Measurements from ENCODE around the gene CLTC.

GRCh38 chr17:59716427-59716826 is 96.7 kb downstream of the CLTC start:
- TF ChIP-seq, protein P1, sequence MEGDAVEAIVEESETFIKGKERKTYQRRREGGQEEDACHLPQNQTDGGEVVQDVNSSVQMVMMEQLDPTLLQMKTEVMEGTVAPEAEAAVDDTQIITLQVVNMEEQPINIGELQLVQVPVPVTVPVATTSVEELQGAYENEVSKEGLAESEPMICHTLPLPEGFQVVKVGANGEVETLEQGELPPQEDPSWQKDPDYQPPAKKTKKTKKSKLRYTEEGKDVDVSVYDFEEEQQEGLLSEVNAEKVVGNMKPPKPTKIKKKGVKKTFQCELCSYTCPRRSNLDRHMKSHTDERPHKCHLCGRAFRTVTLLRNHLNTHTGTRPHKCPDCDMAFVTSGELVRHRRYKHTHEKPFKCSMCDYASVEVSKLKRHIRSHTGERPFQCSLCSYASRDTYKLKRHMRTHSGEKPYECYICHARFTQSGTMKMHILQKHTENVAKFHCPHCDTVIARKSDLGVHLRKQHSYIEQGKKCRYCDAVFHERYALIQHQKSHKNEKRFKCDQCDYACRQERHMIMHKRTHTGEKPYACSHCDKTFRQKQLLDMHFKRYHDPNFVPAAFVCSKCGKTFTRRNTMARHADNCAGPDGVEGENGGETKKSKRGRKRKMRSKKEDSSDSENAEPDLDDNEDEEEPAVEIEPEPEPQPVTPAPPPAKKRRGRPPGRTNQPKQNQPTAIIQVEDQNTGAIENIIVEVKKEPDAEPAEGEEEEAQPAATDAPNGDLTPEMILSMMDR (IDR thresholded peaks at IDR 0.05; ENCODE audit: insufficient read depth, low read length) = no peak
- TF ChIP-seq POLR2AphosphoS5 (IDR thresholded peaks at IDR 0.05; ENCODE audit: low read depth) = no peak
- TF ChIP-seq, protein P2, sequence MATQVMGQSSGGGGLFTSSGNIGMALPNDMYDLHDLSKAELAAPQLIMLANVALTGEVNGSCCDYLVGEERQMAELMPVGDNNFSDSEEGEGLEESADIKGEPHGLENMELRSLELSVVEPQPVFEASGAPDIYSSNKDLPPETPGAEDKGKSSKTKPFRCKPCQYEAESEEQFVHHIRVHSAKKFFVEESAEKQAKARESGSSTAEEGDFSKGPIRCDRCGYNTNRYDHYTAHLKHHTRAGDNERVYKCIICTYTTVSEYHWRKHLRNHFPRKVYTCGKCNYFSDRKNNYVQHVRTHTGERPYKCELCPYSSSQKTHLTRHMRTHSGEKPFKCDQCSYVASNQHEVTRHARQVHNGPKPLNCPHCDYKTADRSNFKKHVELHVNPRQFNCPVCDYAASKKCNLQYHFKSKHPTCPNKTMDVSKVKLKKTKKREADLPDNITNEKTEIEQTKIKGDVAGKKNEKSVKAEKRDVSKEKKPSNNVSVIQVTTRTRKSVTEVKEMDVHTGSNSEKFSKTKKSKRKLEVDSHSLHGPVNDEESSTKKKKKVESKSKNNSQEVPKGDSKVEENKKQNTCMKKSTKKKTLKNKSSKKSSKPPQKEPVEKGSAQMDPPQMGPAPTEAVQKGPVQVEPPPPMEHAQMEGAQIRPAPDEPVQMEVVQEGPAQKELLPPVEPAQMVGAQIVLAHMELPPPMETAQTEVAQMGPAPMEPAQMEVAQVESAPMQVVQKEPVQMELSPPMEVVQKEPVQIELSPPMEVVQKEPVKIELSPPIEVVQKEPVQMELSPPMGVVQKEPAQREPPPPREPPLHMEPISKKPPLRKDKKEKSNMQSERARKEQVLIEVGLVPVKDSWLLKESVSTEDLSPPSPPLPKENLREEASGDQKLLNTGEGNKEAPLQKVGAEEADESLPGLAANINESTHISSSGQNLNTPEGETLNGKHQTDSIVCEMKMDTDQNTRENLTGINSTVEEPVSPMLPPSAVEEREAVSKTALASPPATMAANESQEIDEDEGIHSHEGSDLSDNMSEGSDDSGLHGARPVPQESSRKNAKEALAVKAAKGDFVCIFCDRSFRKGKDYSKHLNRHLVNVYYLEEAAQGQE (IDR thresholded peaks at IDR 0.05; ENCODE audit: insufficient replicate concordance, low read depth) = no peak

Data from HL-60 (cell line).